Vagina (tissue), 2 donors: ENCODE results near the gene PRODH2. TPM values are rescaled to one million over a fixed set of nuclear protein-coding genes. Genes with fewer than 3 reads are reported as not detected.
"Not testable (repeated sequence)": the region's sequence is repeated elsewhere in the genome, so short reads cannot be mapped to it uniquely, and the experiment has no call there.

Experiments
- DNase-seq, 2 donors: peaks; one replicate each; pipeline ENCODE4 v3.0.0-alpha.2; 2017; ENCODE audit errors: extremely low spot score in 2 of 2
- H3K27ac ChIP-seq: fragments of 200-600 bp; sonication (generic); one replicate; pipeline ENCODE4 v1.5.1; 2019
- H3K27me3 ChIP-seq: fragments of 200-600 bp; sonication (generic); one replicate; pipeline ENCODE4 v1.5.1; 2019
- H3K36me3 ChIP-seq, 2 donors: fragments of 200-600 bp; sonication (generic); one replicate each; pipeline ENCODE4 v1.5.1; 2017 to 2019
- H3K4me1 ChIP-seq: fragments of 200-600 bp; sonication (generic); one replicate; pipeline ENCODE4 v1.5.1; 2019
- H3K4me3 ChIP-seq, 2 donors: fragments of 200-600 bp; sonication (generic); 1 replicate in 1 of 2; 2 replicates in 1 of 2; pipeline ENCODE4 v1.5.1; 2016 to 2019
- H3K9me3 ChIP-seq: fragments of 200-600 bp; sonication (generic); one replicate; pipeline ENCODE4 v1.5.1; 2019
- CTCF ChIP-seq, 3 experiments: fragments of 450-650 bp in 2 of 3; fragments of 200-600 bp in 1 of 3; sonication (generic) in 1 of 3; IDR thresholded peaks; one replicate each; pipeline ENCODE4 v1.5.1; 2017 to 2019; ENCODE audit warnings: antibody characterized with exemption in 3 of 3, mild to moderate bottlenecking in 2 of 3, moderate library complexity in 2 of 3
- POLR2A ChIP-seq, 2 donors: fragments of 450-650 bp; IDR thresholded peaks; one replicate each; pipeline ENCODE4 v1.6.1; 2017; ENCODE audit warnings: antibody characterized with exemption in 2 of 2, mild to moderate bottlenecking in 2 of 2, moderate library complexity in 2 of 2
- POLR2AphosphoS5 ChIP-seq, 2 donors: sonication (generic); formaldehyde crosslinking; IDR thresholded peaks; one replicate each; pipeline ENCODE4 v1.9.0; 2017; ENCODE audit warnings: antibody characterized with exemption in 2 of 2, mild to moderate bottlenecking in 2 of 2, low read depth in 1 of 2; ENCODE audit not compliant: insufficient read depth in 1 of 2
- intact Hi-C: fragments of 100-400 bp; cut with DNase I; formaldehyde crosslinking; loops from one replicate; pipeline ENCODE4 v1.15.1; 2023
- total RNA-seq: library from RNA; depleted of rRNA; stranded (reverse); fragments of >200 nt; gene quantifications from one replicate; pipeline ENCODE4 v1.2.3, GENCODE V29; 2016

Gene PRODH2
- total RNA-seq, 1 donor from 2014 or later, result not detected

- H3K27me3 ChIP-seq, result no peaks in the 10 kb centered on the region
- no peak overlapping the region for H3K27ac ChIP-seq
- H3K4me3 ChIP-seq, result peak overlapping the region in 1 of 2 donors; percentile 18
- no peaks in the 10 kb centered on the region for H3K9me3 ChIP-seq
- intact Hi-C loops, result no loop called here
- no peak for TF ChIP-seq POLR2AphosphoS5 (IDR thresholded peaks at IDR 0.05; ENCODE audit: insufficient read depth in 1 of 2, low read depth in 1 of 2)
- no peak for TF ChIP-seq CTCF (IDR thresholded peaks at IDR 0.05)
- TF ChIP-seq POLR2A (IDR thresholded peaks at IDR 0.05), result no peak
- DNase-seq, result no peak
- no peaks in the 10 kb centered on the region for H3K36me3 ChIP-seq
- H3K4me1 ChIP-seq, result peaks cover 8% of the 10 kb centered on the region
Observed at GRCh38 chr19:35796645-35797542, 15.8 kb downstream of the PRODH2 start.

- H3K27me3 ChIP-seq, intact Hi-C loops: not testable (repeated sequence)
Observed at GRCh38 chr19:35795564-35795963, 17.1 kb downstream of the PRODH2 start.

GRCh38 chr19:35793381-35794165, 19.1 kb downstream of the PRODH2 start:
- Histone ChIP-seq H3K4me1 (peaks cover 8% of the 10 kb centered on the region), H3K27ac (no peak overlapping the region), H3K4me3 (no peak overlapping the region), H3K36me3 (no peaks in the 10 kb centered on the region), H3K27me3 (no peaks in the 10 kb centered on the region), H3K9me3 (no peaks in the 10 kb centered on the region)
- TF ChIP-seq CTCF (IDR thresholded peaks at IDR 0.05) (no peak), POLR2AphosphoS5 (IDR thresholded peaks at IDR 0.05; ENCODE audit: insufficient read depth in 1 of 2, low read depth in 1 of 2) (no peak), POLR2A (IDR thresholded peaks at IDR 0.05) (no peak)
- no peak for DNase-seq
- intact Hi-C loops, result no loop called here

More at GRCh38 chr19:35795564-35795963, 17.1 kb downstream of the PRODH2 start:
- H3K27ac ChIP-seq, H3K4me1 ChIP-seq, H3K9me3 ChIP-seq, H3K4me3 ChIP-seq, DNase-seq, H3K36me3 ChIP-seq: not testable (repeated sequence)

GRCh38 chr19:35792888-35793287, 19.8 kb downstream of the PRODH2 start:
- intact Hi-C loops, result no loop called here
- H3K27me3 ChIP-seq, result no peaks in the 10 kb centered on the region

More at GRCh38 chr19:35792888-35793287, 19.8 kb downstream of the PRODH2 start:
- no peaks in the 10 kb centered on the region for H3K36me3 ChIP-seq
- H3K4me1 ChIP-seq, result peaks cover 7% of the 10 kb centered on the region
- no peak for DNase-seq
- H3K9me3 ChIP-seq, result no peaks in the 10 kb centered on the region
- H3K4me3 ChIP-seq, result no peak overlapping the region
- TF ChIP-seq POLR2AphosphoS5 (IDR thresholded peaks at IDR 0.05; ENCODE audit: insufficient read depth in 1 of 2, low read depth in 1 of 2) (no peak), CTCF (IDR thresholded peaks at IDR 0.05) (no peak), POLR2A (IDR thresholded peaks at IDR 0.05) (no peak)
- H3K27ac ChIP-seq, result no peak overlapping the region
